NOMO-1 (cell line): Measurements from ENCODE around the gene POLD3.

Source experiments
- DNase-seq, 2 experiments: peaks; one replicate each; lab custom pipeline; 2025; ENCODE audit not compliant: unreplicated experiment in 2 of 2; lab: John Stamatoyannopoulos, UW

The POLD3 gene

GRCh38 chr11:74686792-74687191 lies 94.4 kb downstream of the POLD3 start:
- DNase-seq, result no peak

GRCh38 chr11:74687237-74688023 lies 95.0 kb downstream of the POLD3 start:
- no peak for DNase-seq

GRCh38 chr11:74689666-74690065 lies 97.3 kb downstream of the POLD3 start:
- DNase-seq, result no peak

GRCh38 chr11:74691755-74692154 lies 99.4 kb downstream of the POLD3 start:
- DNase-seq, result no peak
